ENCODE data around the gene DGKZ.

The DGKZ gene

GRCh38 chr11:46330154-46330553 is 17.1 kb upstream of the DGKZ start:
- DNase-seq, result no peak

- no peak for DNase-seq
Measured at GRCh38 chr11:46330563-46331281, 16.5 kb upstream of the DGKZ start.

GRCh38 chr11:46331282-46331984 is 15.8 kb upstream of the DGKZ start:
- no peak for DNase-seq

- DNase-seq, result no peak
Measured at GRCh38 chr11:46332093-46332567, 15.1 kb upstream of the DGKZ start.

- DNase-seq, result no peak
Measured at GRCh38 chr11:46332568-46333393, 14.5 kb upstream of the DGKZ start.

GRCh38 chr11:46333394-46333947 is 13.8 kb upstream of the DGKZ start:
- no peak for DNase-seq

GRCh38 chr11:46334211-46334610 is 13.1 kb upstream of the DGKZ start:
- DNase-seq, result no peak

GRCh38 chr11:46335271-46335670 is 12.0 kb upstream of the DGKZ start:
- no peak for DNase-seq

- no peak for DNase-seq
Measured at GRCh38 chr11:46335890-46336562, 11.2 kb upstream of the DGKZ start.

GRCh38 chr11:46336563-46337180 is 10.6 kb upstream of the DGKZ start:
- no peak for DNase-seq

- DNase-seq, result no peak
Measured at GRCh38 chr11:46337626-46338345, 9.5 kb upstream of the DGKZ start.

- no peak for DNase-seq
Measured at GRCh38 chr11:46338636-46338987, 8.7 kb upstream of the DGKZ start.

- DNase-seq, result no peak
Measured at GRCh38 chr11:46338988-46339666, 8.1 kb upstream of the DGKZ start.

GRCh38 chr11:46339816-46340215 is 7.4 kb upstream of the DGKZ start:
- no peak for DNase-seq

- no peak for DNase-seq
Measured at GRCh38 chr11:46341454-46341853, 5.8 kb upstream of the DGKZ start.

GRCh38 chr11:46342239-46342638 is 5.0 kb upstream of the DGKZ start:
- no peak for DNase-seq

- no peak for DNase-seq
Measured at GRCh38 chr11:46343520-46343919, 3.7 kb upstream of the DGKZ start.

- no peak for DNase-seq
Measured at GRCh38 chr11:46345131-46345597, 2.1 kb upstream of the DGKZ start.

GRCh38 chr11:46345881-46346484 is 1.3 kb upstream of the DGKZ start:
- no peak for DNase-seq

- no peak for DNase-seq
Measured at GRCh38 chr11:46347637-46348311, 511 bp downstream of the DGKZ start.
